ENCODE results near the gene SIRT2.

SIRT2 gene

GRCh38 chr19:38848299-38849146, 50.9 kb downstream of the SIRT2 start (continued):
- TF ChIP-seq ZNF639 (tag by site-specific recombination; IDR thresholded peaks at IDR 0.05) (0 out of 2 replicates have a peak, but pooled peaks have one; percentile 46), RBAK (tag by site-specific recombination; IDR thresholded peaks at IDR 0.05) (0 out of 2 replicates have a peak, but pooled peaks have one; percentile 46), ZNF843 (tag by site-specific recombination; IDR thresholded peaks at IDR 0.05) (0 out of 2 replicates have a peak, but pooled peaks have one; percentile 49), SP2 (tag by site-specific recombination; IDR thresholded peaks at IDR 0.05) (peak; percentile 53), ZNF223 (tag by site-specific recombination; IDR thresholded peaks at IDR 0.05) (no peak), ZNF558 (tag by site-specific recombination; IDR thresholded peaks at IDR 0.05) (peak; percentile 21; the same call in 1 of the 2 replicates), YY1 (tag by site-specific recombination; IDR thresholded peaks at IDR 0.05) (no peak; the same call in 1 of the 2 replicates), ZNF391 (tag by site-specific recombination; IDR thresholded peaks at IDR 0.05; ENCODE audit: borderline replicate concordance, low read depth) (no peak; the same call in 1 of the 2 replicates), ZFP37 (tag by site-specific recombination; IDR thresholded peaks at IDR 0.05) (peak; percentile 75; the same call in 1 of the 2 replicates), EGR2 (tag by site-specific recombination; IDR thresholded peaks at IDR 0.05; ENCODE audit: low read depth) (peak; percentile 52), ZNF2 (tag by site-specific recombination; IDR thresholded peaks at IDR 0.05) (peak; percentile 83; the same call in 1 of the 2 replicates), ZNF518A (tag by site-specific recombination; conservative IDR thresholded peaks at IDR 0.05; ENCODE audit: low read depth) (no peak), ZSCAN30 (tag by site-specific recombination; IDR thresholded peaks at IDR 0.05) (0 out of 2 replicates have a peak, but pooled peaks have one; percentile 9), ZSCAN4 (tag by site-specific recombination; IDR thresholded peaks at IDR 0.05) (peak; percentile 34; the same call in 1 of the 2 replicates)

- H3K4me3 ChIP-seq (ENCODE audit: low read depth, low read length) = no peak overlapping the region
- CTCF ChIA-PET = interaction anchor here (0.9 to 2.8 kb wide), 3 partner anchors 41 to 120 kb away, joined by 3 to 16 read pairs (median 3); partner anchors contain the start of genes MRPS12 and SARS2
- peaks cover 78 to 80% of the 10 kb centered on the region in 2 experiments for H3K36me3 ChIP-seq (ENCODE audit: control insufficient read depth in 2 of 2, insufficient read depth in 1 of 2, low read length in 2 of 2)
- no peaks in the 10 kb centered on the region for H3K9me3 ChIP-seq (ENCODE audit: control insufficient read depth, insufficient read depth, low read depth, low read length)
- peak overlapping the region; percentile 61; the same call in 1 of the 2 replicates for H3K27ac ChIP-seq (ENCODE audit: extremely low read depth, low read depth, low read length)
- POLR2A ChIA-PET = interaction anchor here (1.4 to 6.4 kb wide), 3 partner anchors 13 to 130 kb away, joined by 3 to 159 read pairs (median 4); partner anchors contain the start of genes ECH1 and FBXO17
- peaks cover 26% of the 10 kb centered on the region for H3K4me1 ChIP-seq (ENCODE audit: control insufficient read depth, insufficient read depth, low read length)
- TF ChIP-seq ZNF223 (tag by site-specific recombination; IDR thresholded peaks at IDR 0.05) (no peak), ZNF426 (tag by site-specific recombination; IDR thresholded peaks at IDR 0.05) (no peak), KLF7 (tag by site-specific recombination; IDR thresholded peaks at IDR 0.05; ENCODE audit: borderline replicate concordance) (no peak), ZNF2 (tag by site-specific recombination; IDR thresholded peaks at IDR 0.05) (no peak), KLF17 (tag by site-specific recombination; IDR thresholded peaks at IDR 0.05) (no peak), IKZF3 (tag by site-specific recombination; IDR thresholded peaks at IDR 0.05) (no peak), HOXD13 (CRISPR knock-in tag; IDR thresholded peaks at IDR 0.05; ENCODE audit: borderline replicate concordance) (no peak), ZBTB48 (tag by site-specific recombination; IDR thresholded peaks at IDR 0.05) (no peak), ZBTB20 (tag by site-specific recombination; IDR thresholded peaks at IDR 0.05) (no peak), ZNF549 (tag by site-specific recombination; IDR thresholded peaks at IDR 0.05) (no peak)
Measured at GRCh38 chr19:38846097-38846496, 53.3 kb downstream of the SIRT2 start.
